ENCODE results near the gene UBB. TPM values are rescaled to one million over a fixed set of nuclear protein-coding genes. Genes with fewer than 3 reads are reported as not detected.

The UBB gene
- total RNA-seq, 1 experiment from 2014 or later, result 2,044 TPM

DNA sequence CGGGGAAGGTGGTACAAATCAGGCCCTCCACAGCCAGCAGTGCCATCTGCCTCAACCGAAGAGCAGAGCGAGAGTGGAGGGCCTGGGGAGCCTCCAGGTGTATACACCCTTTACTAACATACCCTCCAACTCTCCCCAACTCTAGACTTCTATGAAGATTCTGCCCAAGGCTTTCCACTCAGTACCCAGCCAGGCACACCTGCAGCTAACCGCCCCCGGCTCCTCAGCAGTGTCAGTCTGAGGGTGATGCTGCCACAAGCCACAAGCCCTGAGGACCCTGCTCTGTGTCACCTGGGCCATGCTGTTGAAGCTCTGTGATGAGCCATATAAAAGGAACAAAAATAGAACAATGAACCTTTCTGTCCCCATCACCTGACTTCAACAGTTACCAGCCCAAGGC, 31.5 kb upstream of the UBB start:
- H3K27ac ChIP-seq, result no peak overlapping the region
- H3K4me3 ChIP-seq, result no peak overlapping the region
- no TSS peak for BruUV-seq (replicated peaks)
- no peaks in the 10 kb centered on the region for H3K9me3 ChIP-seq (ENCODE audit: insufficient read depth, low read depth)
- intact Hi-C loops (cut with micrococcal nuclease; ENCODE audit: unreplicated experiment), result no loop called here
- no peak overlapping the region for H3K4me2 ChIP-seq
- H2AFZ ChIP-seq, result no peak overlapping the region
- H3K9me2 ChIP-seq (ENCODE audit: insufficient read depth), result no peaks in the 10 kb centered on the region
- no peak for DNase-seq
- no peaks in the 10 kb centered on the region for H3K27me3 ChIP-seq (ENCODE audit: insufficient read depth, low read depth)
- CTCF ChIA-PET, result interaction anchor here (0.7 kb wide), 1 partner anchor 63 kb away, joined by 3 read pairs; no protein-coding TSS in a partner anchor
- H3K79me2 ChIP-seq (ENCODE audit: low read depth), result peaks cover 13% of the 10 kb centered on the region
- H3K36me3 ChIP-seq (ENCODE audit: low read depth), result no peaks in the 10 kb centered on the region
- POLR2A ChIA-PET (ENCODE audit: unreplicated experiment), result interaction anchor here (0.8 kb wide), 1 partner anchor 31 kb away, joined by 9 read pairs; the partner anchor contains the start of gene UBB
- no peaks in the 10 kb centered on the region; the same call in 1 of the 2 replicates for H3F3A ChIP-seq (ENCODE audit: insufficient read depth, low read depth)
- H3K4me1 ChIP-seq (replicated peaks; ENCODE audit: insufficient read depth), result peaks cover 10% of the 10 kb centered on the region
- TF ChIP-seq, protein P1, sequence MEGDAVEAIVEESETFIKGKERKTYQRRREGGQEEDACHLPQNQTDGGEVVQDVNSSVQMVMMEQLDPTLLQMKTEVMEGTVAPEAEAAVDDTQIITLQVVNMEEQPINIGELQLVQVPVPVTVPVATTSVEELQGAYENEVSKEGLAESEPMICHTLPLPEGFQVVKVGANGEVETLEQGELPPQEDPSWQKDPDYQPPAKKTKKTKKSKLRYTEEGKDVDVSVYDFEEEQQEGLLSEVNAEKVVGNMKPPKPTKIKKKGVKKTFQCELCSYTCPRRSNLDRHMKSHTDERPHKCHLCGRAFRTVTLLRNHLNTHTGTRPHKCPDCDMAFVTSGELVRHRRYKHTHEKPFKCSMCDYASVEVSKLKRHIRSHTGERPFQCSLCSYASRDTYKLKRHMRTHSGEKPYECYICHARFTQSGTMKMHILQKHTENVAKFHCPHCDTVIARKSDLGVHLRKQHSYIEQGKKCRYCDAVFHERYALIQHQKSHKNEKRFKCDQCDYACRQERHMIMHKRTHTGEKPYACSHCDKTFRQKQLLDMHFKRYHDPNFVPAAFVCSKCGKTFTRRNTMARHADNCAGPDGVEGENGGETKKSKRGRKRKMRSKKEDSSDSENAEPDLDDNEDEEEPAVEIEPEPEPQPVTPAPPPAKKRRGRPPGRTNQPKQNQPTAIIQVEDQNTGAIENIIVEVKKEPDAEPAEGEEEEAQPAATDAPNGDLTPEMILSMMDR (conservative IDR thresholded peaks at IDR 0.05), result no peak
- no peak for TF ChIP-seq EZH2 (IDR thresholded peaks at IDR 0.05; ENCODE audit: low read depth)
- H4K20me1 ChIP-seq (ENCODE audit: insufficient read depth), result no peaks in the 10 kb centered on the region

DNA sequence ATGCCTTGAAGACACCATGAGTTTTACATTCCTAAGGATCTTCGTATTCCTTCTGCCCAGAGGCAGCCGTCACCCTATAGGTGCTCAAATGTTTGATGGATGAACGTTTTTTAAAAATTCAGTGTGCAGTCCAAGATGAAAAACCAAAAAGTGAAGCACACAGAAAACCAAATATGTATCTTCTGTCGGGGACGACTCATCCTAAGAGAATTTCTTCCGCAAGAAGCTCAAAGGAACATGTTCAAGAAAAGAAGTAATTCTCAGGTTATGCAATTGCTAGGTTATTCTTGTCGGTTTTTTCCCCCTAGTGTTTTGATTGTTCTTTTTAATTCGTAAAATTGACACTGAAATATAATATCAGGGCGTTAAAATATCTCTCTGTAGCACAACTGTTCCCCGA, 29.1 kb upstream of the UBB start:
- Histone ChIP-seq H4K20me1 (ENCODE audit: insufficient read depth) (no peaks in the 10 kb centered on the region), H3K27me3 (ENCODE audit: insufficient read depth, low read depth) (no peaks in the 10 kb centered on the region), H3K4me1 (replicated peaks; ENCODE audit: insufficient read depth) (peaks cover 10% of the 10 kb centered on the region), H3K36me3 (ENCODE audit: low read depth) (no peaks in the 10 kb centered on the region), H3K4me3 (peak overlapping the region; percentile 73), H2AFZ (peak overlapping the region; percentile 82), H3K9me3 (ENCODE audit: insufficient read depth, low read depth) (no peaks in the 10 kb centered on the region), H3K27ac (no peak overlapping the region), H3K79me2 (ENCODE audit: low read depth) (peaks cover 13% of the 10 kb centered on the region), H3K9me2 (ENCODE audit: insufficient read depth) (no peaks in the 10 kb centered on the region), H3K4me2 (peak overlapping the region; percentile 96), H3F3A (ENCODE audit: insufficient read depth, low read depth) (no peaks in the 10 kb centered on the region; the same call in 1 of the 2 replicates)
- DNase-seq, result no peak
- ChIA-PET POLR2A (ENCODE audit: unreplicated experiment) (no interaction called here), CTCF (no interaction called here)
- TF ChIP-seq, protein P1 (conservative IDR thresholded peaks at IDR 0.05), result no peak
- no peak for TF ChIP-seq EZH2 (IDR thresholded peaks at IDR 0.05; ENCODE audit: low read depth)
- intact Hi-C loops (cut with micrococcal nuclease; ENCODE audit: unreplicated experiment), result loop anchor here (5.0 kb wide), 2 partner anchors 65 to 135 kb away; partner anchors contain the start of genes NCOR1 and PIGL
- BruUV-seq (replicated peaks), result no TSS peak

DNA sequence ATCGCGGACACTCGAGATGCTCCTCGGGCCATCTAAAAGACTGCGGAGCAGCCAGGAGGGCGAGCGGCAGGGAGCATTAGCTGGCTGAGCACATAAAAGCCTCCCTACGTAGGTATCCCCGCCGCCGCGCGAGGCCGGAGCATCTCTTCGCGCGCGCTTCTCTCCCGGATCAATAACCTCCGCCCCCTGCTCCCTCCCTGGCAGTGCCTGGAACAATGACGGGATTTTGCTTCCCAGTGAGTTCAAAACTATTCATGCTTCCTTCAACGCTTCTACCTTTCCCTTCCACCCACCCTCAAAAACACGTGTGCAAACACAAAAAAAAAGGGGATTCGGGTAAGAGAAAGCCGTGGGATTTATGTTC, 28.6 kb upstream of the UBB start:
- H3F3A ChIP-seq (ENCODE audit: insufficient read depth, low read depth), result no peaks in the 10 kb centered on the region; the same call in 1 of the 2 replicates
- BruUV-seq (replicated peaks), result TSS peak; percentile 64
- H3K79me2 ChIP-seq (ENCODE audit: low read depth), result peaks cover 13% of the 10 kb centered on the region
- no peaks in the 10 kb centered on the region for H3K9me2 ChIP-seq (ENCODE audit: insufficient read depth)
- no peaks in the 10 kb centered on the region for H4K20me1 ChIP-seq (ENCODE audit: insufficient read depth)
- H3K9me3 ChIP-seq (ENCODE audit: insufficient read depth, low read depth), result no peaks in the 10 kb centered on the region
- DNase-seq, result peak in 1 of 2 experiments; percentile 8
- no peak for TF ChIP-seq EZH2 (IDR thresholded peaks at IDR 0.05; ENCODE audit: low read depth)
- TF ChIP-seq, protein P1 (conservative IDR thresholded peaks at IDR 0.05), result no peak
- CTCF ChIA-PET, result interaction anchor here (0.6 to 1.0 kb wide), 2 partner anchors 94 to 122 kb away, joined by 4 to 7 read pairs; no protein-coding TSS in a partner anchor
- peak overlapping the region; percentile 82 for H2AFZ ChIP-seq
- no peak overlapping the region for H3K27ac ChIP-seq
- intact Hi-C loops (cut with micrococcal nuclease; ENCODE audit: unreplicated experiment), result loop anchor here (5.0 kb wide), 2 partner anchors 65 to 135 kb away; partner anchors contain the start of genes NCOR1 and PIGL
- POLR2A ChIA-PET (ENCODE audit: unreplicated experiment), result no interaction called here
- H3K4me1 ChIP-seq (replicated peaks; ENCODE audit: insufficient read depth), result peaks cover 10% of the 10 kb centered on the region
- H3K4me3 ChIP-seq, result peak overlapping the region; percentile 73
- H3K4me2 ChIP-seq, result peak overlapping the region; percentile 96
- no peaks in the 10 kb centered on the region for H3K27me3 ChIP-seq (ENCODE audit: insufficient read depth, low read depth)
- H3K36me3 ChIP-seq (ENCODE audit: low read depth), result no peaks in the 10 kb centered on the region
